Jurkat, Clone E6-1 (cell line): ENCODE measurements around the gene TRIM44.
A peak's percentile ranks its signal among the peaks of the same experiment; 100 is the strongest.

Source experiments
- DNase-seq: peaks from one replicate; pipeline ENCODE4 v3.0.0-alpha.2; 2011; ENCODE audit warnings: low read depth, low spot score
- H3K4me3 ChIP-seq: 2 replicates; pipeline ENCODE4 v1.5.1; 2011; ENCODE audit warnings: mild to moderate bottlenecking, low read length, control low read depth, moderate library complexity

Gene TRIM44

DNA sequence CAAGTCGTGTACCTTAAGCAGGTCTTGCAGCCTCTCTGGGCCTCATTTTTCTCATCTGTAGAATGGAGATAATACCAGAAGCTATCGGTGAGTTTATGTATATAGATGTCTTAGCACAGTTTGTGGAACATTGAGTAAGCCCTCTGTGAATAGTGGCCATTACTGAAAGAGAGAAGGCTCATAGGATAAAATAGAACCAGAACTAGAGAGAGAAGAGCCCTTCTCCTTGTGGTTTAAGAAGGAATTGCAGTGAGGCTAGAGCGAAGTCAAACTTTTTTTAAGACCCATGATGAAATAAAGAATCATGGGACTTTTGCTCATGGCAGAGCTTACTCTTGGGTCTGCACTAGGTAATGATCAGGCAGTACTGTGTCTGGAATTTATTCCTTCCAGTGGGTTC is 137.1 kb downstream of the TRIM44 start:
- H3K4me3 ChIP-seq, result no peak overlapping the region
- no peak for DNase-seq

DNA sequence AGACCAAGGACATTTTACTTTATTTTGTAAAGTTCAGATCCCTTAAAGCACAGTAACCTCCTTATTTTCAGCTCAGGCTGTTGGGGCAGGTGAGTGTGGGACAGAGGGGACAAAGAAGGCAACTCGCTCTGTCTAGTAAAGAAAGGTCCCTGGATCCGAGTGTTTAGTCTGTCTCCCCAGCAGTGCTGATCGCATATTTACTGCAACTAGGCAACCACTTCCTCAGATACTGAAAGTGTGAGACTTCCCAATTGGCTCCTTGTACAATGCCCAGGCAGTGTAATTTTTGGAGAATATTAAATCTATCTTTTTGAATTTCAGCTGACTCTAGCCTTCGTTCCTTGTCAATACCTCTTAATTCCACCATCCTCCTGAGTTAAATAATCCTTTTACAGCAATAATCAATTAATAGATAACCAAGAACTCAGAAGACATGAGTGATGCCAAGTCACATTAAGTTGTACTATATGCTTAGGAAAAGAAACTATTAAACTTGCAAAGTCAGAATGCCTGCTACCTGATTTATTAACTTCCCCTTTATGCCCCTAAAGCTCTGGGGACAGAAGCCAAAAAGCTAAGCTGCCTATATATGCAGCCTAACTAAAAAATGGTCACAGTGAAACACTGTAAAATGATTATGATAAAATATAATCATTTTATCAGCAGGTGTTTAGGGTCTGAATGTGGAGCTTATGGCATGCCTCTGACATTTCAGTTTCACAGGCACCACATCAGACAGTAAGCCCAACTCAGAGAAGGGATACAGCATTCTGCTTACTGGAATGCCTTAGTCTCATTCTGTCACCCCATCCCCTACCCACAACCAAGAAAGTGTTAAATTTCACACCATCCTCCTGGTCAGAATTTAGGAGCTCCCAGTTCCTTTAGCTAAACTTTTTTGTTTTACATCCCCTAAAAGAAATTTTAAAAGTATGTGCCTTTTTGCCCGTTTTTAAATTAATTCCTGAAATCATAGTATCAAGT is 138.7 kb downstream of the TRIM44 start:
- no peak overlapping the region for H3K4me3 ChIP-seq
- no peak for DNase-seq

DNA sequence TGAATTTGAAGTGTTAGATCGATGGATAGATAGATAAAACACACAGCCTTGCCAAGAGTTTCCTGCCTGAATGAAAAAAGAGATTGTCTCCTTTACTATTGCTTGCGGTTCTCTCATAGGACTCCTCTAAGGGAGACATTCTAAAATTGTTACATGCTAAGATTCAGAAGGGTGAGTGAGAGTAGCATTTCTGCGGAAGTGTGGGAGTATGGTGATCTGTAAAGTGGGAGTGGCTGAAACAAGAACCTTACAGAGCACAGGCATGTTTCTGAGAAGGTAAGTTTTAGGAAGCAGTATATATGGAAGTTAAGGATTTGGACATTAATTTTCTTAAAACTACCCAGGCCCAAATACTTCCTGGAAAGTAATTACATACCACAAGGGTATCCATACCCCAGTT is 139.6 kb downstream of the TRIM44 start:
- no peak overlapping the region for H3K4me3 ChIP-seq

DNA sequence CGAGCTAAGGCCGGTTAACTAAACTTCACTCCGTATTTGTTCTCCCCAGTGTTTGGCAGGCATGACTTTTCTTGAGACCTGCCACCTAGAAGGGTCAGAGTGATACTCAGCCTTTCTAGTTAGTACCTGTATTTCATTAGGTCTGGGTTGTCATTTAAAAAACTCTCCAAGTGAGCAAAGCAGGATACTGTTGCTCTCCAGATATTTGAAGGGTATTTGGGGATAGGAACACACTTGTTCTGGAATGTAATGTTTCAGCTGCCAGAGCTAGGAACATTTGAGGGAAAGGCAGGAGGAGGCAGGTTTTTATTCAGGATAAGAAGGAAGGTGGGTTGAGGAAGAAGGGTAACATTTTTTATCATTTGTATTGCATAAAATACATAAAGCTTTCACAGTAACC is 140.1 kb downstream of the TRIM44 start:
- no peak overlapping the region for H3K4me3 ChIP-seq
- no peak for DNase-seq

More for the DNA sequence above, 139.6 kb downstream of the TRIM44 start:
- no peak for DNase-seq

DNA sequence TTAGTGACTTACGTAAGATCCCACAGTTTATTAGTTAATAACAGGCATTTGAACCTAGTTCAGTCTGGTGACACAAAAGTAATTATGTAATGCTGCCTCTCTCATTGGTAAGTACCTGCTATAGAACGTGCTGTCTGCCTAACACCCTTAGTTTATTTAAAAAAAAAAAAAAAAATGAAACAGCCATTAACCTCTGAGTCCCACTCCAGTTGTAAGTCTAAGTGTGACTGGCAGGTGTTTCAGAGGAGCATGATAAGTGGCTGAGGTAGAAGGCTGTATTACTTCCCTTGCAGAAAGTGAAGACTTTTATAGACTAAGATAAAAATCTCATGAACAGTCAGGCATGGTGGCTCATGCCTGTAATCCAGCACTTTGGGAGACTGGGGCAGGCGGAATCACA is 140.5 kb downstream of the TRIM44 start:
- H3K4me3 ChIP-seq, result no peak overlapping the region
- DNase-seq, result no peak

DNA sequence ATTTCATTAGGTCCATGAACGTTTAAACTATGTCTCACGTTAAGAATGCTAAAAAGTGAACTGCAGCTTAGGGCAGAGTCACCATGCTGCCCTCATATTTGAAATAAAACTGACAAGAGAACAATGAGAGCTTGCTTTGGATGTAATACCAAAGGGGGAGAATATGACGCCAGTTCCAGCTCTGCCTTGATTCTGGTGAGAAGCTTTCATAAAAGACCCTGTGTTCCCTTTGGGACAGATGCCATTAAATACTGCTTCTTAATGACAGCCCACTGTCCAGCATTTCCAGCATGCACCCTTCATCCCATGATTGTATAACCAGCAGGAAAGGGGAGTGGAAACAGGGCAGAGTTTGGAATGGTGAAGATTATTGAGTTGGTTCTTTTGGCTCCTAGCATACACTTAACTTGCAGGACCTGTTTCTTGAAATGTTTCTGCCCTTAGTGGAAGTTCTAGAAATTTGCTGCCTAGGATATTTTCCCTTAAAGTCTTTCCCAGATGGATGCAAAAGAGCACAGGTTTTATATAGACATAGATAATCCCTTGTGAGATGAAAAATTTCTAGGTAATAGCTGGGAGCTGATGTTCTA is 142.0 kb downstream of the TRIM44 start:
- DNase-seq, result no peak
- H3K4me3 ChIP-seq, result no peak overlapping the region

DNA sequence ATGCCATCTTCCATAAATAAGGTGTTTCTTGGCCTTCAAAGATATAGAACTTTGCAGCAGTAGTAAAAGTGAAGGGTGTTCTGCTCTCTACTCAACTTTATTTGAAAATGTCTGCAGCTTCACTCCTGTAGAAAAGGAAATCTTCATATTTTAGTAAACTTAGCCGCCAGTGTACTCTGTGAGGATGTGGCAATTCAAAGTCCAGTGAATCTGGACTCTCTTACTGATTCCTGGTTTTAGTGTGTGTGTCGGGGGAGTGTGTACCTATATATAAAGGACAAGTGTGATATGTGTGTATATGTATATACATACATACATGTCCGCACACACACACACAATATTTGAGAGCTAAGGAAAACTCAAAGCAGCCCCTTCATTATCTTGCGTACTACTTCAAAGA is 147.0 kb downstream of the TRIM44 start:
- no peak for DNase-seq
- H3K4me3 ChIP-seq, result no peak overlapping the region

DNA sequence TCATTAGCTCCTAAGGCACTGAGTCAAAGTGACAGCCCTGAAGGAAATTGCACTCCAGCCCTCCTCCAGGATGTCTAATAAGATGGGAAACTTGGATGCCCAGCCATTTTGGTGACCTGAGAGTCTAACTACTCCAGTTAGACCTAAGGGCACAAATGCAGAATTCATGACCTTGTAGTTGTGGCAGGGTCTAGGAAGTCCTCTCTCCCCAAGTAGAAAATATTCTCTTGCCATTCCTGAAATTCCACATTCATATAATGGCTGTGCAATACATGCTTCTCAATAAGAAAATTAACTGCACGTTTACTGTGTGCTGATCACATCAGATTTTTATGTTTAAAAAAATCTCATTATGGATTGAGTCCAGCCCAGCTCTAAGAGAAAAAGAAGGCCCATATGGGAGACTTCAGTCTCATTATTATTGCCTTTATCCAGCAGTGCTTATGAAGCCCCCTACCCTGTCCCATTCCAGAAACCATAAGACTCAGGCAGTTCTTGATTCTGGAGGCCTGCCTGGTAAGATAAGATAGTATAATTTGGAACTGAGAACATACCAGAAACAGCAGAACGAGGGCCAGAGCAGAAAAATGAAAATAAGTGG is 147.6 kb downstream of the TRIM44 start:
- no peak for DNase-seq
- no peak overlapping the region for H3K4me3 ChIP-seq

DNA sequence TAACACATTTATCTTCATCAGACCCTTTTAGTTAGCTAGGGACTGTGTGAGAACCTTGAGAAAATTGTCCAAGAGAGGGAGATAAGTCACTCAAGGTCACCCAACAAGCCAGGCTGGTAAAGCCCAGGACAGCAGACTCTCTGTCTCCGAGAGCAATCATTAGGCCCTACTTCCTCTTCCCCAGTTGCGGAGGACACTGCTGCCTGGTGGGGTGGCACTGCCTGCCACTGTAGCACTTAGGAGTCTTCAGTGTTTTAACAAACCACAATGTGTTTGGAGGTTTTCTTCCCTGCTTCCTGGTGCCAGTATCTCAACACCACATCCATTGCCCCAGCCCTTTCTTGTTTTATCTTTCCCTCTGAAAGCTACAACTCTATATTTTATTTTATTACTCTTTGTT is 149.2 kb downstream of the TRIM44 start:
- H3K4me3 ChIP-seq, result no peak overlapping the region
- DNase-seq, result peak; percentile 78

DNA sequence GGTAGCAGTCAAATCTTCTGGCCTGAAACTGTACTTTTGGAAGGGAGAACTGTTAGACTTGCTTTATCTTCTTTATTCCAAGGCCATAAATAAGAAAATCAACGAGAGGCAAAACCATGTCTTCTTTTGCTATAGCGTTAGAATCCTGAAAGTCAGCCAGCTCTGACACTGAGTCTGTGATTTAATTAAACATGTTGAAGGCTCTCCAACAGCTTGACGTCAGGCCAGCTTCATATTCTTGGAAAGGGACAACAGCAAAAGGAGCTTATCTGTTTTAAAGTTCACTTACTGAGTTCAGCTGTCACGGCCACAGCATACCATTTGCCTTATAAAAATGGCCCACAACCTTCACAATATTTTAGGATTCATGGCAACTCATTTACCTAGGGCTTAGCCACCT is 150.3 kb downstream of the TRIM44 start:
- no peak for DNase-seq
- no peak overlapping the region for H3K4me3 ChIP-seq

DNA sequence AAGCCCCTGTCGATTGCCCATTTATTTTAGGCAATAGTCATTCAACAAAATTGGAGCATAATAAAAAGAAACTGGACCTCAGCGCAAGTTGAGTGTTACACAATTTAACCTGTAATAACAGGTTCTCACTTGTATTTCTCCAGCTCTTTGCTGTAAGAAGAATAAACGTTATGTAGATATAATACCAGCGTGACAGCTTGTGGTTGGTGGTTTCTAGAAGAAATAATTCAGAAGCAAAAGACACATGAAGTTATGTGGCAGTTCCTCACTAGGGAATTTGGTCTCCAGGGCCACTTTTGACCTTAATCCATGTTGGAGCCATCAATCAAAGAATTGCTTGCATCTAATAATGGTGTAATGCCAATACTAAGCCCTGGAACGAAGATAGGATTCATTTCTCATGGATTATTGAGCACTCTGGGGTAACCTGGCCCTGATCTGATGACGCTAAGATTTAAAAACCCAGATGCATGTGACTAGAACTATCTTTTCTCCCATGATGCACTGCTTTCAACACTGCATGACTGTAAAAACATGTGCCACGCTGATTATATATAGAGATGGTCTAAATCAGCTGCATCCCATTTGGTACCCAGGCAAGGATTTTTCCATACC is 151.6 kb downstream of the TRIM44 start:
- no peak for DNase-seq
- H3K4me3 ChIP-seq, result no peak overlapping the region

DNA sequence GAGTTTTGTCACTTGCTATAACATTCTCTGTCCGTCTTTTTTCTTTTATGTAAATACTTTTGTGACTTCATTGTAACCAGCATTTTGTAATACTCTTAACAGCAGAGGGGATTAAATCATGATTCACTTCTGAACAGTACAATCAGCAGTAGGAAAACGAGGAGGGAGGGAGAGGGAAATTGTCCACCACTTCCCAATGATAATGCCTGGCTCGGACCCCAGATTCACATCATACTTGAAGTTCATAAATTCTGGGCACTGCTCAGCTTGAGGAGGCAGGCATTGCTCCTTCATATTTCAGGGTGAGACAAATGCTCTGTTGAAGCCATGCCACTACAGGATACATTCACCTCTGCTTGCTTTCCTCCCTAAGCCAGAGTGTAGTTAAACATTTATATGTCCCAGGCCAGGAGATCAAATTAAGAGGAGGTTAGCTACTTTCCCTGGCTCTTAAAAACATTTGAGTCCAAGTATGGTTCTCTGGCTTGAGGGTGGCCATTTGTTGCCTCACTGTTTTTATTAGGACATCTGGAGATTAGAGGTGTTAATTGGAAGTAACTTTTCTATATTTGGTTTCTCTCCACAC is 152.2 kb downstream of the TRIM44 start:
- H3K4me3 ChIP-seq, result no peak overlapping the region
- DNase-seq, result no peak

DNA sequence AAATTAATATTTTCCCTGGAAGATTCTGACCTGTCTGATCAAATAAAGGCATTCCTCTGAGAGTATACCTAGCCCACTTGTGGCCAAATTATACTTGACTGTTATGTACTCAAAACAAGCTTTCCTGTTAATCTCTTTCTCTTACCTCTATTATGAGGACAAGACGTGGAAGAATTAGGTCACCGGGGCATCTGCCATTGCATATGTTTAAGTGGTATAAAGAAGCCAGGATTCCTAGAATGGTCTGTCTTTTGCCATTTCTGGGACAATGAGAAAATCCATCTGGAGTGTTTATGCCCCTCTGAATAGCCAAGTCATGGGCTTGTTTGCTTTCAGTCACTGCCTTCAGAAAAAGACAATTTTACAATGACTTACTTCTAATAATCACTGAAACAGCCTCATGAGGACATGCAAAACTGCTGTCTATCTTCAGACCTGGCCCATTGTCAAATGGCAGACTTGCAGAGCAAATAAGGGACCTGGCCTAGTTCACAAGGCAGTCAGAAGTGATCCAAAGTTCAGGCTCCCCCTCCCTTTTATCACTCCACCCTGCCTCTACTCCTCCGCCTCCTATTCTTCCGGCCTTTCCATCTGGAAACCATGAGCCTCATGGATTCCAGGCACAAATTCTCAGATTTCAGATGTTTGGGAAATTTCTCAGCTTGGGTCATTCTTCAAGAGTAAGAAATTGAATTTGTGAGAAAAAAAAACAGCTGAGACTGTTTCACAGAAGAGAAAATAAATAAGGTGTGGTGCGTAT is 153.2 kb downstream of the TRIM44 start:
- DNase-seq, result no peak
- no peak overlapping the region for H3K4me3 ChIP-seq

DNA sequence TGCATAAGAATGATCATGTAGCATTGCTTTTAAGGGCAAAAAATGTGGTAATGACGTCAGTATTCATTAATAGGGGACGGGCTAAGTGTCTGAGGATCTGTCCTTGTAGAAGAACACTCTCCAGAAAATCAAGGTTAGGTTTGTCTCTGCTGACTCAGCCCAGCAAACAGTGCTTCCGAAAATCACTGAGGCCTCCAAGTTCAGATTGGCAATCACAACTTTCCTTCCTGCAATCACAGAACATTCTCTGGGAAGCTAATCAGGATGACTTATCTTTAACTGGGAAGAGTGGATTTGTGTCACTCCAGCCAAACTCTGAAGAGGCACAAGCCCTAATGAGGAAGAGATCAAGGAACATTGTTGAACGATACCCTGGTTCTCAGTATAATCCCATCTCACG is 158.0 kb downstream of the TRIM44 start:
- no peak overlapping the region for H3K4me3 ChIP-seq
- DNase-seq, result no peak

DNA sequence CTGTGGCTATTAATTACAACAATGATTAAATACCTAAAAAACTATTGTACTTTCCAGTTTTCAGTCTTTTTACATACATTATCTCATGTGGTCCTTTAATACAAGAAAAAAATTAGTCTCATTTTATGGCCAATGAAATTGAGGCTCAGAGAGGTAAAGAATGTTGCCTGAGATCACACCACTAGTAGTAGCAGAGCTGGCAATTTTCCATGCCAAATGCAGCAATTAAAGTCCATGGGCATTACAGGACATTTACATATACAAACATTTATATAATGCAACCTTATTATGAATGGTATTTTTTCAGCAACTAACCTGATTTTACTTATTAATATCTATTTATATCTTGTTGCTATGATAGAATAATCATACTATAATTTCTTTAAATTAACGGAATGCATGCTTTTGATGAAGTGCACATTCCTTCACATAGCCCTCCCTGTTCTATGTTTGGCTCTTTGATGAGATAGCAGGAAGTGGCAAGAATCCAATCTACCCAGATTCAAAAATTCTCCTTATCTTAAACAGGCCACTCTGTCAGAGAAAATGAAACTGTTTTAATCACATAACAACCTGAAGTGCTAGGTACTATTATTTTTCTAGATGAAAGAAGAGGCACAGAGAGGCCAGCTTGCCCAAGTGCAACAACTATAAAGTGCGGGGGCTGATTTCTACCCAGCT is 160.4 kb downstream of the TRIM44 start:
- DNase-seq, result peak; percentile 67
- no peak overlapping the region for H3K4me3 ChIP-seq

DNA sequence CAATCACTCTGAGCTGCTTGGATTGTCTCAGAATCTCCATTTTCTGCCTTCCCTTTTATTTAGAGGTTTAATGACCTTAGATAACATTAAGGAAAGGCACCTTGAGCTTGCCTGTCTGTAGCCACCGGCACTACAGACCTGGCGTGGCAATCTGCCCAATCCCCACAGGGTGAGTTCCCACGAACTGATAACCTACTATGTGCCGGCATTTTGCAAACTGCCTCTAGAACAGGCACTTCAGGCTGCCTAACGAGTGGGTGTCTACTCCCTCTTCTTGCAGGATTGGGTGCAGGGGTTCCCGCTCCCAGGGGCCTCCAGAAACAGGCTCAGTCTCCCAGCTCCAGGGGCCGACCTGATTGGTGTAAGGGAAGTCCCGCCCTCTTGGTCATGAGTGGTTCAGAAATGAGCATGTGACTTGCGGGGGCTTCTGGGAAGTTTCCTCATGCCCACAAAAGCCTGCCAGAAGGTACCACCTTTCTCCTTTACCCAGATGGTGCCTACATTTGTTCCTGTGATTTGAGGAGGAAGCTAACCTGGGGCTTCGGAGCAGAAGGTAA is 161.2 kb downstream of the TRIM44 start:
- H3K4me3 ChIP-seq, result no peak overlapping the region
- DNase-seq, result no peak

DNA sequence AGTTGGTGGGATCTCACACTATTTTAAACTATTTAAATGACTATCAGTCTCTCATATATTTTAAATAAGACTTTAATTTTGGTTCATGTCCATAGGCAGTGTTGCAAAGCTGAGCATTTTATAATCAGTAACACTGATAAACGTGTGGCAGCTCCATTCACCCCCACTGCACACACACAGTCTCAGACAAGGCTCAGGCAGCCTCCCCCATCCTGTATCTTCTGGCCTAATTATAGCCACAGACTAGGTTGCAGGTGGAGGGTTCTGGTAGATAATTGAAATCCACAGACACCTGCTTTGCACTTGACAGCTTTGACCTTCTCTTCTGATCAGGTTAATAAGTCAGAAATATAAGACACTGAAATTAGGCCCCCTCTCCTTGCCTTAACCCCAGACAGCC is 162.8 kb downstream of the TRIM44 start:
- DNase-seq, result no peak
- no peak overlapping the region for H3K4me3 ChIP-seq

DNA sequence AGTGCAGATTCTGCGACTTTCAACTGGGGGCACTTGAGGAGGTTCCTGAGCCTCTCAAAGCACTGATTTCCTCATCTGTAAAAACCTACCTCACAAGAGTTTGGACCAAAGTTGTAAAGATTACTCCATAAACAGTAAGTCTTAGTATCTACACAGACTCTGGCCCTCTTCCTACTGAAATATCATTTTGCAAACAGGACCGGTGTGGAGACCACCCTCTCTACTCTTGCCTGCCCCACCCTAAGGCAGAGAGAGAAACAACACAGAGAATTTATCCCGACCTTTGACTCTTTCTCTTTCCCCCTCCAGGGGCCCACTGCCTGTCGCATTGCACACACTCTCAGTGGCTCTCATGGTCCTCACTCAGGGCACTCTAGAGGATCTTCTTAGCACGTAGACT is 163.4 kb downstream of the TRIM44 start:
- no peak overlapping the region for H3K4me3 ChIP-seq
- DNase-seq, result no peak
